Measurements from ENCODE around the gene FLRT1.
A peak's percentile ranks its signal among the peaks of the same experiment; 100 is the strongest.

FLRT1 gene

GRCh38 chr11:63999349-64000025 lies 36.2 kb upstream of the FLRT1 start:
- FAIRE-seq (peak; percentile 67), DNase-seq (ENCODE audit: insufficient read length) (peak; percentile 73)
- TF ChIP-seq POLR2AphosphoS5 (IDR thresholded peaks at IDR 0.05; ENCODE audit: low read depth, low read length) (no peak), TAF1 (IDR thresholded peaks at IDR 0.05; ENCODE audit: borderline replicate concordance, low read depth, low read length) (no peak), POLR2A (IDR thresholded peaks at IDR 0.05; ENCODE audit: low read depth, low read length) (peak; percentile 57; the same call in 1 of the 2 replicates)

GRCh38 chr11:64000026-64000739 lies 35.5 kb upstream of the FLRT1 start:
- peak; percentile 97 for DNase-seq (ENCODE audit: insufficient read length)
- FAIRE-seq: peak; percentile 84
- no peak for TF ChIP-seq POLR2AphosphoS5 (IDR thresholded peaks at IDR 0.05; ENCODE audit: low read depth, low read length)
- TF ChIP-seq POLR2A (IDR thresholded peaks at IDR 0.05; ENCODE audit: low read depth, low read length): no peak
- no peak for TF ChIP-seq TAF1 (IDR thresholded peaks at IDR 0.05; ENCODE audit: borderline replicate concordance, low read depth, low read length)

- FAIRE-seq (no peak), DNase-seq (ENCODE audit: insufficient read length) (no peak)
- TF ChIP-seq POLR2A (IDR thresholded peaks at IDR 0.05; ENCODE audit: low read depth, low read length) (no peak), POLR2AphosphoS5 (IDR thresholded peaks at IDR 0.05; ENCODE audit: low read depth, low read length) (no peak), TAF1 (IDR thresholded peaks at IDR 0.05; ENCODE audit: borderline replicate concordance, low read depth, low read length) (no peak)
These were observed 34.8 kb upstream of the FLRT1 start for GRCh38 chr11:64000740-64001483.

GRCh38 chr11:64001484-64002420 lies 34.0 kb upstream of the FLRT1 start:
- DNase-seq (ENCODE audit: insufficient read length) (no peak), FAIRE-seq (no peak)
- TF ChIP-seq TAF1 (IDR thresholded peaks at IDR 0.05; ENCODE audit: borderline replicate concordance, low read depth, low read length) (no peak), POLR2AphosphoS5 (IDR thresholded peaks at IDR 0.05; ENCODE audit: low read depth, low read length) (no peak), POLR2A (IDR thresholded peaks at IDR 0.05; ENCODE audit: low read depth, low read length) (no peak)

- FAIRE-seq (no peak), DNase-seq (ENCODE audit: insufficient read length) (no peak)
- TF ChIP-seq POLR2AphosphoS5 (IDR thresholded peaks at IDR 0.05; ENCODE audit: low read depth, low read length) (no peak), POLR2A (IDR thresholded peaks at IDR 0.05; ENCODE audit: low read depth, low read length) (no peak)
These were observed 31.7 kb upstream of the FLRT1 start for GRCh38 chr11:64003807-64004589.

- TF ChIP-seq POLR2AphosphoS5 (IDR thresholded peaks at IDR 0.05; ENCODE audit: low read depth, low read length): no peak
- no peak for TF ChIP-seq POLR2A (IDR thresholded peaks at IDR 0.05; ENCODE audit: low read depth, low read length)
- no peak for TF ChIP-seq TAF1 (IDR thresholded peaks at IDR 0.05; ENCODE audit: borderline replicate concordance, low read depth, low read length)
- FAIRE-seq: no peak
- no peak for DNase-seq (ENCODE audit: insufficient read length)
These were observed 31.1 kb upstream of the FLRT1 start for GRCh38 chr11:64004590-64004984.

- TF ChIP-seq POLR2A (IDR thresholded peaks at IDR 0.05; ENCODE audit: low read depth, low read length) (no peak), POLR2AphosphoS5 (IDR thresholded peaks at IDR 0.05; ENCODE audit: low read depth, low read length) (no peak), TAF1 (IDR thresholded peaks at IDR 0.05; ENCODE audit: borderline replicate concordance, low read depth, low read length) (no peak)
These were observed 30.0 kb upstream of the FLRT1 start for GRCh38 chr11:64005691-64006090.

GRCh38 chr11:64006398-64006797 lies 29.3 kb upstream of the FLRT1 start:
- TF ChIP-seq TAF1 (IDR thresholded peaks at IDR 0.05; ENCODE audit: borderline replicate concordance, low read depth, low read length) (no peak), POLR2AphosphoS5 (IDR thresholded peaks at IDR 0.05; ENCODE audit: low read depth, low read length) (no peak), POLR2A (IDR thresholded peaks at IDR 0.05; ENCODE audit: low read depth, low read length) (no peak)
- FAIRE-seq: no peak

More at GRCh38 chr11:64005691-64006090, 30.0 kb upstream of the FLRT1 start:
- FAIRE-seq (no peak), DNase-seq (ENCODE audit: insufficient read length) (no peak)

GRCh38 chr11:64007160-64007628 lies 28.5 kb upstream of the FLRT1 start:
- DNase-seq (ENCODE audit: insufficient read length) (no peak), FAIRE-seq (no peak)
- TF ChIP-seq POLR2AphosphoS5 (IDR thresholded peaks at IDR 0.05; ENCODE audit: low read depth, low read length) (no peak), TAF1 (IDR thresholded peaks at IDR 0.05; ENCODE audit: borderline replicate concordance, low read depth, low read length) (no peak), POLR2A (IDR thresholded peaks at IDR 0.05; ENCODE audit: low read depth, low read length) (no peak)

More at GRCh38 chr11:64006398-64006797, 29.3 kb upstream of the FLRT1 start:
- DNase-seq (ENCODE audit: insufficient read length): no peak
